Fibroblast of lung (primary cell): ENCODE data around the gene CATSPERE.

Source experiments
- EZH2 ChIP-seq: IDR thresholded peaks from 2 replicates; pipeline ENCODE4 v1.5.1; 2012; ENCODE audit warnings: low read length, control low read depth, mild to moderate bottlenecking; ENCODE audit errors: missing control alignments
- TF ChIP-seq, protein P1 (sequence below), 2 donors: IDR thresholded peaks in 1 of 2; conservative IDR thresholded peaks in 1 of 2; 1 replicate in 1 of 2; 2 replicates in 1 of 2; pipeline ENCODE4 v1.5.1; 2011 to 2012; ENCODE audit warnings: low read length in 2 of 2, control low read depth in 1 of 2, inconsistent platforms in 1 of 2, low read depth in 1 of 2, mild to moderate bottlenecking in 1 of 2

- TF ChIP-seq EZH2, result no peak
- TF ChIP-seq, protein P1, sequence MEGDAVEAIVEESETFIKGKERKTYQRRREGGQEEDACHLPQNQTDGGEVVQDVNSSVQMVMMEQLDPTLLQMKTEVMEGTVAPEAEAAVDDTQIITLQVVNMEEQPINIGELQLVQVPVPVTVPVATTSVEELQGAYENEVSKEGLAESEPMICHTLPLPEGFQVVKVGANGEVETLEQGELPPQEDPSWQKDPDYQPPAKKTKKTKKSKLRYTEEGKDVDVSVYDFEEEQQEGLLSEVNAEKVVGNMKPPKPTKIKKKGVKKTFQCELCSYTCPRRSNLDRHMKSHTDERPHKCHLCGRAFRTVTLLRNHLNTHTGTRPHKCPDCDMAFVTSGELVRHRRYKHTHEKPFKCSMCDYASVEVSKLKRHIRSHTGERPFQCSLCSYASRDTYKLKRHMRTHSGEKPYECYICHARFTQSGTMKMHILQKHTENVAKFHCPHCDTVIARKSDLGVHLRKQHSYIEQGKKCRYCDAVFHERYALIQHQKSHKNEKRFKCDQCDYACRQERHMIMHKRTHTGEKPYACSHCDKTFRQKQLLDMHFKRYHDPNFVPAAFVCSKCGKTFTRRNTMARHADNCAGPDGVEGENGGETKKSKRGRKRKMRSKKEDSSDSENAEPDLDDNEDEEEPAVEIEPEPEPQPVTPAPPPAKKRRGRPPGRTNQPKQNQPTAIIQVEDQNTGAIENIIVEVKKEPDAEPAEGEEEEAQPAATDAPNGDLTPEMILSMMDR (conservative IDR thresholded peaks at IDR 0.05 in 1 of 2, IDR thresholded peaks at IDR 0.05 in 1 of 2; ENCODE audit: low read depth in 1 of 2, low read length in 2 of 2), result no peak
Measured at GRCh38 chr1:244585867-244586266, 124.8 kb downstream of the CATSPERE start.
